PFSK-1 (cell line): Measurements from ENCODE around the gene ARHGAP28.

Experiments
- FOXP2 ChIP-seq: optimal IDR thresholded peaks from 2 replicates; pipeline ENCODE3; 2011; ENCODE audit warnings: borderline replicate concordance, control low read depth, inconsistent platforms; ENCODE audit not compliant: insufficient read depth; ENCODE audit errors: extremely low read length, extremely low read depth
- POLR2AphosphoS5 ChIP-seq: IDR thresholded peaks from 2 replicates; pipeline ENCODE4 v1.6.1; 2012; ENCODE audit warnings: low read depth, mild to moderate bottlenecking, control low read depth, low read length, moderate library complexity
- SIN3A ChIP-seq: IDR thresholded peaks from 2 replicates; pipeline ENCODE4 v1.6.1; 2012; ENCODE audit warnings: mild to moderate bottlenecking, low read length, moderate library complexity, borderline replicate concordance; ENCODE audit not compliant: insufficient read depth
- TAF1 ChIP-seq: IDR thresholded peaks from 2 replicates; pipeline ENCODE4 v1.6.1; 2012; ENCODE audit warnings: low read length, control low read depth, borderline replicate concordance; ENCODE audit not compliant: insufficient read depth
- TF ChIP-seq, protein P1 (sequence below), 2 experiments: IDR thresholded peaks; 2 replicates each; pipeline versions ENCODE4 v1.6.1 to v1.8.0; 2011 to 2012; ENCODE audit warnings: low read depth in 2 of 2, low read length in 2 of 2, control low read depth in 1 of 2, inconsistent platforms in 1 of 2, mild to moderate bottlenecking in 1 of 2, moderate library complexity in 1 of 2; ENCODE audit not compliant: insufficient read depth in 1 of 2

The ARHGAP28 gene

DNA sequence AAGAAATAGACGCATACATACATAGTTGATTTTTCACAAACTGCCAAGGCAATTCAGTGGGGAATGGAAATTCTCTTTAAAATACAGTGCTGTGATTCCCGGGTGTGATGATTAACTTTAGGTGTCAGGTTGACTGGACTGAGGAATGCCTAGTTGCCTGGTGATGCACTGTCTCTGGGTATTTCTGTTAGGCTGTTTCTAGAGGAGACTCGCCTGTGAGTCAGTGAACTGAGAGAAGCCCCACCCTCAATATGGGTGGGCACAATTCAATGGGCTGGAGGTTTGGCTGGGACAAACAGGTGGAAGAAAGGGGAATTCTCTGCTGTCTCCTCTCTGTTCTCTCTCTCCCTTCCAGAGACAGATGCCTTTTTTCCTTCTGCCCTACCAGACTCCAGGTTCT lies 187.6 kb downstream of the ARHGAP28 start:
- TF ChIP-seq FOXP2 (no peak), POLR2AphosphoS5 (no peak), TAF1 (no peak), SIN3A (no peak)
- TF ChIP-seq, protein P1, sequence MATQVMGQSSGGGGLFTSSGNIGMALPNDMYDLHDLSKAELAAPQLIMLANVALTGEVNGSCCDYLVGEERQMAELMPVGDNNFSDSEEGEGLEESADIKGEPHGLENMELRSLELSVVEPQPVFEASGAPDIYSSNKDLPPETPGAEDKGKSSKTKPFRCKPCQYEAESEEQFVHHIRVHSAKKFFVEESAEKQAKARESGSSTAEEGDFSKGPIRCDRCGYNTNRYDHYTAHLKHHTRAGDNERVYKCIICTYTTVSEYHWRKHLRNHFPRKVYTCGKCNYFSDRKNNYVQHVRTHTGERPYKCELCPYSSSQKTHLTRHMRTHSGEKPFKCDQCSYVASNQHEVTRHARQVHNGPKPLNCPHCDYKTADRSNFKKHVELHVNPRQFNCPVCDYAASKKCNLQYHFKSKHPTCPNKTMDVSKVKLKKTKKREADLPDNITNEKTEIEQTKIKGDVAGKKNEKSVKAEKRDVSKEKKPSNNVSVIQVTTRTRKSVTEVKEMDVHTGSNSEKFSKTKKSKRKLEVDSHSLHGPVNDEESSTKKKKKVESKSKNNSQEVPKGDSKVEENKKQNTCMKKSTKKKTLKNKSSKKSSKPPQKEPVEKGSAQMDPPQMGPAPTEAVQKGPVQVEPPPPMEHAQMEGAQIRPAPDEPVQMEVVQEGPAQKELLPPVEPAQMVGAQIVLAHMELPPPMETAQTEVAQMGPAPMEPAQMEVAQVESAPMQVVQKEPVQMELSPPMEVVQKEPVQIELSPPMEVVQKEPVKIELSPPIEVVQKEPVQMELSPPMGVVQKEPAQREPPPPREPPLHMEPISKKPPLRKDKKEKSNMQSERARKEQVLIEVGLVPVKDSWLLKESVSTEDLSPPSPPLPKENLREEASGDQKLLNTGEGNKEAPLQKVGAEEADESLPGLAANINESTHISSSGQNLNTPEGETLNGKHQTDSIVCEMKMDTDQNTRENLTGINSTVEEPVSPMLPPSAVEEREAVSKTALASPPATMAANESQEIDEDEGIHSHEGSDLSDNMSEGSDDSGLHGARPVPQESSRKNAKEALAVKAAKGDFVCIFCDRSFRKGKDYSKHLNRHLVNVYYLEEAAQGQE (IDR thresholded peaks at IDR 0.05; ENCODE audit: insufficient read depth in 1 of 2, low read depth in 2 of 2, low read length in 2 of 2): no peak

DNA sequence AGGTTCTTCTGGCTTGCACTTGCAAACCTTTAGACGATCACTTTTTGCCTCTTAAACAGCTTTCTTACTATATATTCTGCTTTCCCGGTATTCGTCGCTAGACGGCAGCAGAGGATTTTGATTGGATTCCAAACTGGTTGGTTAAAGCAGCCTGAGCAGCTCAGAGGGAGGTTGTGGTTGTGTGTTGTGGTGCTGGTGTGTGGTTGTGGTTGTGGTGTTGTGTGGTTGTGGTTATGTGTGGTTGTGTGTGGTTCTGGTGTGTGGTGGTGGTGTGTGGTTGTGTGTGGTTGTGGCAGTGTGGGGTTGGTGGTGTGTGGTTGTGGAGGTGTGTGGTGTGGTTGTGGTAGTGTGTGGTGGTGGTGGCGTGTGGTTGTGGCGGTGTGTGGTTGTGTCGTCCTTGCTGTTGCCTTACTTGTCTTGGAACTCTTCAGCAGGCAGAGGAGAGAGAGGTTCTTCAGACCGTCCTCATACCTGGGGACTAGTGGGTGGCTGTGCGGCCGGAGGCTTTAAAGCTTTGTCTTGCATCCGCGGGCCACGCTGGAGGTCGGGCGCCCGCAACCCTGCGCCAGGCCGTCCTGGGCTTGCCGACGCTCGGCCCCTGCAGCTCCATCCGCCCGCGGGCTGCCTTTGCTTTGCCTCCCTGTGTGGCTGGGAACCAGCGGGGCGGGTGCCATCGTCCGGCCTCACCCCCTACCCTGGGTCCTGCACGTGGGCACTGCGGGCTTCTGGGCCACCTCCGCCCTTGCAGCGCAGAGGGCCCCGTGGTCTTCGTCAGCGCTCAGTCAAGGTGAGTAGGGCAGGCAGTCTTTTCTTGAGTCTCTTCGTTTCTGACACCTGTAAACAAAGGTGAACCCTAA lies 190.8 kb downstream of the ARHGAP28 start:
- no peak for TF ChIP-seq POLR2AphosphoS5
- TF ChIP-seq, protein P1 (IDR thresholded peaks at IDR 0.05; ENCODE audit: insufficient read depth in 1 of 2, low read depth in 2 of 2, low read length in 2 of 2): no peak

GRCh38 chr18:6921571-6921970 lies 192.1 kb downstream of the ARHGAP28 start:
- TF ChIP-seq SIN3A: no peak
- no peak for TF ChIP-seq POLR2AphosphoS5
- TF ChIP-seq, protein P1 (IDR thresholded peaks at IDR 0.05; ENCODE audit: insufficient read depth in 1 of 2, low read depth in 2 of 2, low read length in 2 of 2): no peak
- no peak for TF ChIP-seq FOXP2
- TF ChIP-seq TAF1: no peak

- TF ChIP-seq POLR2AphosphoS5: no peak
- no peak for TF ChIP-seq FOXP2
- no peak for TF ChIP-seq SIN3A
- TF ChIP-seq, protein P1 (IDR thresholded peaks at IDR 0.05; ENCODE audit: insufficient read depth in 1 of 2, low read depth in 2 of 2, low read length in 2 of 2): no peak
- TF ChIP-seq TAF1: no peak
These were observed 193.7 kb downstream of the ARHGAP28 start for GRCh38 chr18:6923220-6923619.

GRCh38 chr18:6927153-6927552 lies 197.6 kb downstream of the ARHGAP28 start:
- no peak for TF ChIP-seq TAF1
- no peak for TF ChIP-seq FOXP2
- TF ChIP-seq, protein P1 (IDR thresholded peaks at IDR 0.05; ENCODE audit: insufficient read depth in 1 of 2, low read depth in 2 of 2, low read length in 2 of 2): no peak
- no peak for TF ChIP-seq SIN3A
- no peak for TF ChIP-seq POLR2AphosphoS5
